ENCODE results near the gene METAP1D.

DNA sequence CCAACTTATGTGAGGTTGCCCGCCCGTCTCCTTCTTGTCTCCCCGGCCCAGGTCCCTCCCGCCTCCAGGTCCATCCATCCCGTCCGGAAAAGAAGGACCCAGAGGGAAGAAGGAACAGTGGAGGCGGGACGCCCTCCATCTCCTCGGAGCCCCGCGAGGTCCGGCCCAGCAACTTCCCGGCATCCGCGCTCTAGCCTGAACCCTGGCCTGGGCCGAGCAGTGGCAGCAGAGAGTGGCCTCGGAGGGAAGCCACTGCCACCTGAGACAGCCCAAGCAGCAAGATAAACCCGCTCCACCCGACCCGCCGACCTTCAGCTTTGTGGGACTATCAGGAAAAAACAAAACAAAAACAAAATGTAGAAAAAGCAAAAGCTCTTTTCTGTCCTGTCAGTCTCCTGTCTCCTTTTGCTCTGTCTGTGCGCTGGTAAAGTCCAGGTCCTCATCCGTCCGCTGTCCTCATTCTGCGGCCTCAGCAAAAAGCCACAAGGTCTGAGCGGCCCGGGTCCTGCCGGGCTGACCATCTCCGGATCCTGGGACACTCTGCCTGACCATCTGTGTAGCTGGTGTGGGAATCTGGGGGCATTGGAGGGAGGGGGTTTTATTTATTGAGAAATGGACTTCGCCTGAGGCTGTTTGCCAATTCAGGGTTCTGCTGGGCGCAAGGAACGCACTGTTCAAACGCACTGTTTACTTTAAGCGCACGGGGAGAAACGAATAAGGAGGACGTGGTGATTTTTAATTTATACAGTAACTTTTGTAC is 88.7 kb downstream of the METAP1D start:
- no peak for TF ChIP-seq GATA2 (IDR thresholded peaks at IDR 0.05; ENCODE audit: low read depth, low read length)
- TF ChIP-seq GATA3 (IDR thresholded peaks at IDR 0.05; ENCODE audit: low read depth, low read length), result no peak

Data from SH-SY5Y (cell line).